Measurements from ENCODE around the gene ZNF236. TPM values are rescaled to one million over a fixed set of nuclear protein-coding genes. Genes with fewer than 3 reads are reported as not detected.

Gene ZNF236
- total and polyA plus RNA-seq, 2 of the 8 experiments (the other 6 are each of a cell fraction or from before 2014, with no cell fraction given), result 6.7 to 14.5 TPM

DNA sequence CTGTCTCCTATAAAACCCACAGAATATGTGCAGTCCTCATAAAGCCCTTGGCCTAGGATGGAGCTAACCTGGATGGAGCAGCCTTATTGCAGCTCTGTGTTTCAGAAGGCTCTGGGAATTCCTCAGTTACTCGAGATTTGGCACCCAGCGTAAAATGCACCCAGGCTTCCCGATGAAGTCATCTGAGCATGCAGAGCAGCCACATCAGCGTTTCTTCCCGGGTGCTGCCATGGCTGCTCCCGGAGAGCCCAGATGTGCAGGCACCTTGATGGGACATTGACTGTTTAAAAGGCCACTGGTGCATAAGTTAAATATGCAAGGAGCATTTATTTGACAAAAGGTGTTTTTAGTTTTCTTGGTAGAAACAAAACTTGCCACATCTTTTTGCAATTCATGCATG, 195.0 kb downstream of the ZNF236 start:
- Histone ChIP-seq H2BK12ac (ENCODE audit: low read depth, low read length) (no peak overlapping the region), H3K27me3 (replicated peaks in 1 of 4; ENCODE audit: control insufficient read depth in 3 of 4, extremely low read depth in 1 of 4, insufficient read depth in 3 of 4, low read length in 3 of 4) (no peaks in the 10 kb centered on the region; a peak in 1 of 7 replicates), H2BK120ac (replicated peaks; ENCODE audit: low read depth, low read length) (no peak overlapping the region), H3K9me3 (ENCODE audit: insufficient read depth in 2 of 2, low read depth in 1 of 2, low read length in 1 of 2) (no peaks in the 10 kb centered on the region), H4K91ac (replicated peaks; ENCODE audit: insufficient read length, low read length) (no peak overlapping the region), H3K4me3 (ENCODE audit: extremely low read depth in 1 of 4, insufficient read depth in 2 of 4, low read depth in 3 of 4, low read length in 4 of 4) (no peak overlapping the region), H3K9ac (replicated peaks in 1 of 4; ENCODE audit: extremely low read depth in 1 of 4, low read depth in 3 of 4, low read length in 3 of 4) (no peak overlapping the region), H3K4me1 (replicated peaks in 1 of 4; ENCODE audit: control insufficient read depth in 3 of 4, insufficient read depth in 4 of 4, low read length in 3 of 4) (no peaks in the 10 kb centered on the region), H4K5ac (ENCODE audit: insufficient read length, low read depth, low read length) (no peak overlapping the region), H2AK5ac (ENCODE audit: low read depth, low read length) (no peak overlapping the region), H3K79me1 (ENCODE audit: low read depth, low read length) (no peaks in the 10 kb centered on the region; the same call in 1 of the 2 replicates), H3K23ac (ENCODE audit: insufficient read length) (no peak overlapping the region), H3K27ac (ENCODE audit: low read depth, low read length) (no peak overlapping the region), H2BK15ac (ENCODE audit: low read length) (no peak overlapping the region), H4K20me1 (replicated peaks in 1 of 2; ENCODE audit: control insufficient read depth in 1 of 2, insufficient read depth in 2 of 2, low read length in 2 of 2) (peaks cover 0 to 1% of the 10 kb centered on the region in 2 experiments), H3K14ac (ENCODE audit: insufficient read length) (no peak overlapping the region), H3K36me3 (ENCODE audit: control insufficient read depth in 2 of 4, insufficient read depth in 4 of 4, low read length in 3 of 4) (no peaks in the 10 kb centered on the region), H3K79me2 (ENCODE audit: control insufficient read depth in 1 of 2, insufficient read depth in 2 of 2, low read length in 2 of 2) (no peaks in the 10 kb centered on the region), H2BK5ac (ENCODE audit: low read depth, low read length) (no peak overlapping the region), H3K18ac (ENCODE audit: extremely low read depth, low read length) (no peak overlapping the region), H2BK20ac (ENCODE audit: low read length) (no peak overlapping the region), H2AFZ (ENCODE audit: low read length) (no peak overlapping the region), H4K8ac (ENCODE audit: extremely low read depth, insufficient read depth, low read length) (no peak overlapping the region), H3K4ac (replicated peaks; ENCODE audit: insufficient read length, low read depth, low read length) (no peak overlapping the region), H3K56ac (replicated peaks; ENCODE audit: insufficient read length, low read depth, low read length) (no peak overlapping the region), H3K4me2 (ENCODE audit: insufficient read depth in 1 of 2, low read depth in 2 of 2, low read length in 2 of 2) (no peak overlapping the region), H3K23me2 (ENCODE audit: low read depth, low read length) (peaks cover 11% of the 10 kb centered on the region; the same call in 1 of the 2 replicates)
- FAIRE-seq (no peak), DNase-seq (ENCODE audit: low read depth in 1 of 2, low spot score in 2 of 2) (no peak)
- CTCF ChIA-PET (ENCODE audit: partially characterized antibody), result interaction anchor here (0.6 to 1.4 kb wide), 3 partner anchors 12 to 359 kb away, joined by 3 to 5 read pairs (median 4); no protein-coding TSS in a partner anchor
- no peak for TF ChIP-seq SRF (IDR thresholded peaks at IDR 0.05; ENCODE audit: low read depth, low read length)
- TF ChIP-seq CEBPB (IDR thresholded peaks at IDR 0.05; ENCODE audit: low read depth, low read length), result no peak
- TF ChIP-seq, protein P1, sequence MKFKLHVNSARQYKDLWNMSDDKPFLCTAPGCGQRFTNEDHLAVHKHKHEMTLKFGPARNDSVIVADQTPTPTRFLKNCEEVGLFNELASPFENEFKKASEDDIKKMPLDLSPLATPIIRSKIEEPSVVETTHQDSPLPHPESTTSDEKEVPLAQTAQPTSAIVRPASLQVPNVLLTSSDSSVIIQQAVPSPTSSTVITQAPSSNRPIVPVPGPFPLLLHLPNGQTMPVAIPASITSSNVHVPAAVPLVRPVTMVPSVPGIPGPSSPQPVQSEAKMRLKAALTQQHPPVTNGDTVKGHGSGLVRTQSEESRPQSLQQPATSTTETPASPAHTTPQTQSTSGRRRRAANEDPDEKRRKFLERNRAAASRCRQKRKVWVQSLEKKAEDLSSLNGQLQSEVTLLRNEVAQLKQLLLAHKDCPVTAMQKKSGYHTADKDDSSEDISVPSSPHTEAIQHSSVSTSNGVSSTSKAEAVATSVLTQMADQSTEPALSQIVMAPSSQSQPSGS (IDR thresholded peaks at IDR 0.05; ENCODE audit: low read length), result no peak
- TF ChIP-seq BCL11A (IDR thresholded peaks at IDR 0.05; ENCODE audit: low read depth in 2 of 2, low read length in 2 of 2), result no peak
- no peak for TF ChIP-seq SIX5 (IDR thresholded peaks at IDR 0.05; ENCODE audit: low read depth, low read length)
- no peak for TF ChIP-seq NRF1 (IDR thresholded peaks at IDR 0.05; ENCODE audit: low read depth, low read length)
- no peak for TF ChIP-seq JUN (IDR thresholded peaks at IDR 0.05; ENCODE audit: low read depth, low read length)
- 91% methylated on average over 6 of the region's 6 CpGs; no CpG with 5 or more reads in 1 of the 2 experiments for WGBS, 2 experiments (ENCODE audit: extremely low coverage in 1 of 2, insufficient coverage in 1 of 2, insufficient read length in 1 of 2, insufficient replicate concordance in 2 of 2, low coverage in 1 of 2, low lambda C conversion rate in 2 of 2, missing lambda C conversion rate in 1 of 2)
- POLR2A ChIA-PET (ENCODE audit: partially characterized antibody), result no interaction called here

Data from H1 (cell line).